NCI-H526 treated with DMSO at 0.1 percent for 48 hours (cell line): ENCODE results near the gene SERPINE1.
"Not testable (repeated sequence)": the region's sequence is repeated elsewhere in the genome, so short reads cannot be mapped to it uniquely, and the experiment has no call there.

Experiments
- DNase-seq: peaks from one replicate; lab custom pipeline; 2025; lab: John Stamatoyannopoulos, UW

SERPINE1 gene

DNA sequence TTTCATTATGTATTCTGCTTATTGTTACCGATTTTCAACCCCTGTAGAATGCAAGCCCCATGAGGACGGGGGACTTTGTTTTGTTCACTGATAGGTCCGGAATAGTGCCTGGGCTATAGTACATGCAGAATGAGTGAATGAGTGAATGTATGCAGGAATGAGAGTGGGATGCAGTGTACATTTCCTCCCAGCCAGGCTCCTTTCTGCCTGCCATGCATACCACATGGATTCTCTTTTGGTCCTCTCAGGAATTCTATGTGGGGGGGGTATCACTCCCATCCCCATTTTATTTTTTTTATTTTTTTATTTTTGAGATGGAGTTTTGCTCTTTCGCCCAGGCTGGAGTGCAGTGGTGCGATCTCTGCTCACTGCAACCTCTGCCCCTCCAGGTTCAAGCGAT is 24.9 kb upstream of the SERPINE1 start:
- DNase-seq = no peak

DNA sequence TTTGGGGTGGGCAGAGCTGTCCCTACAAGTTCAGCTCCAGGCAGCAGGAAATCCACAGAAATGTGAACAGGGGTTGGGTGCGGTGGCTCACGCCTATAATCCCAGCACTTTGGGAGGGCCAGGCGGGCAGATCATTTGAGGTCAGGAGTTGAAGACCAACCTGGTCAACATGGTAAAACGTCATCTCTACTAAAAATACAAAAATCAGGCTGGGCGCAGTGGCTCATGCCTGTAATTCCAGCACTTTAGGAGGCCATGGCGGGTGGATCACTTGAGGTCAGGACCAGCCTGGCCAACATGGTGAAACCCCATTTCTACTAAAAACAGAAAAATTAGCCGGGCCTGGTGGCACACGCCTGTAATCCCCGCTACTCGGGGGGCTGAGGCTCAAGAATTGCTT is 23.2 kb upstream of the SERPINE1 start:
- DNase-seq = not testable (repeated sequence)

DNA sequence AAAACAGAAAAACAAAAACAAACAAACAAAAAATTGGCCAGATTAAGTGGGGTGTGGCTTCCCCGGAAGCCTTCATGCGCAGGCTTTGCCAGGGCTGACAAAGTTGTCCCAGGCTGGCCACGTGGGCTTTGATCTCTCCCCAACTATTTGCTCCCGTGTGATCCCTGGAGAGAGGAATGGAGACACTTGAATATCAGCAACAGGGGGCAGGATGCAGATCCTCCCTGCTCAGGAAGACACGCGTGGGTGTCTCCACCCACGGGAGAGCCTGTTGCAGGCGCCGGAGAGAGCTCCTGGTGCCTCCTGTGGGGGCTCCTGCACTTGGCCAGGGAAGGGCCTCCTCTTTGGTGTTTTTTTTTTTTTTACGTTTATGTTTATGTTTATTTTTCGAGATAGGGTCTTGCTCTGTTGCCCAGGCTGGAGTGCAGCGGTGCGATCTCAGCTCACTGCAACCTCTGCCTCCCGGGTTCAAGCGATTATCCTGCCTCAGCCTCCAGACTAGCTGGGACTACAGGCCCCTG is 22.7 kb upstream of the SERPINE1 start:
- DNase-seq = no peak

DNA sequence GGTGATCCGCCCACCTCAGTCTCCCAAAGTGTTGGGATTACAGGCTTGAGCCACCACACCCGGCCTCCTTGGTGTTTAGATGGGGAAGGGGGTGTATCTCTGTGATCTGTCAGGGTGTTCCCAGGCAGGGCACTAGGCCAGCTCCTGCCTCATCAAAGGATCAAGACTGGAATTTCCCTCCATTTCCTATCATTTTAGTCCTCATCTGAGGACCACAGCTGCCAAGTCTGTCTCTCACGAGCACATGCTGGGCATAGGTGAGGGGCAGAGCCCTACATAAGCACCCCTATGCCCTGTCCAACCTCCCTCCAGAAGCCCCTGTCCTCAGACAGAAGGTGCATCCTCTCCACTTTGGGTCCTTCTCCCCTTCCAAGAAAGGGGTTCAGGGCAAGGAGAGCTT is 22.1 kb upstream of the SERPINE1 start:
- no peak for DNase-seq

DNA sequence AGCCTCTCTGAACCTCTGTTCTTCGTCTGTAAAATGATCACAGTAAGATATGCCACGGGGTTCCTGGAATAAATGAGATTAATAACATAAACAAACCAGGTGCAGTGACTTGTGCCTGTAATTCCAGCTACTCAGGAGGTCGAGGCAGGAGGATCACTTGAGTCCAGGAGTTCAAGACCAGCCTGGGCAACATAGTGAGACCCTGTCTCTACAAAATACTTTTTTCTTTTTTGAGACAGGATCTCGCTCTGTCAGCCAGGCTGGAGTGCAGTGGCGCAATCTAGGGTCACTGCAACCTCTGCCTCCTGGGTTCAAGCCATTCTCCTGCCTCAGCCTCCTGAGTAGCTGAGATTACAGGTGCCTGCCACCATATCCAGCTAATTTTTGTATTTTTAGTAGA is 21.7 kb upstream of the SERPINE1 start:
- not testable (repeated sequence) for DNase-seq

DNA sequence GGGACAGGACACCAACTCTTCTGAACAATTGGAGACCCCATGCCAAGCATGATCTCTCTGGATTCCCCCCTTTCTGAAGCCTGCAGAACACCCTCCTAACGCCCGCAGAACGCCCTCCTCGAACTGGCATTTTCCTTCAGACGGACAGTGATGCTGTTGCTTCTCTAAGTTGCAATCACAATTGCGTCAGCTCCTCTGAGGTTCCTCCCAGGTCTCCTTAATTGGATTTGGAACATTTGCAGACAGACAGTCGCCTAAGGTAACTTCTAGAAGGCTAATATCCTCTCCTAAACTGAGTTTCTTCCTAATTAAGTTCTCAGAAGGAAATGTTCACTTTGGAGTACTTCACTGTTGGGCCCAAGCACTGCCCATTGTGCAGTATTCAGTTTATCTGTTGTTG is 20.5 kb upstream of the SERPINE1 start:
- no peak for DNase-seq

DNA sequence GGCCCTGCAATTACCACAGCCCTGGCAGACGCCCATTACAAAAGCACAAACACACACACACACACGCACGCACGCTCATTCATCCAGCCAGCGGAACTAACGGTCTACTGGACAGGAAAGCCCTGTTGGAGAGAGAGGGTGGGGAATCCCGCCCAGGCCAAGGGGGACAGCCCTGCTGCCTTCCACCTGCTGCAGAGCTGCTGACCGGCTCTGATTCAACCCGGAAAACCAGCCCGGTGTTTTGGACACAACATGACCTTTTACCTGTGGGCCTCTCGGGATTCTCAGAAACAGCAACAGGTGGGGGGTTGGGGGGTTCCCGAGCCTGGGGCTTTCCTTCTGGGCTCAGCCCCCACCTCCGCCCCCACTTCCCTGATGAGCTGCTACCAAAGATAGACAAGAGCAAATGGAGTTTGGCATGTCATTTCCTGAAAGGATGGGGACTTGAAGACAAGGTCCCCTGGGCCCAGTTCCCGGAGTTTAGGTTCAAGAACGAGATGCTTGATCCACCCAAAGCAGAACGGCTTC is 18.5 kb upstream of the SERPINE1 start:
- DNase-seq = no peak

DNA sequence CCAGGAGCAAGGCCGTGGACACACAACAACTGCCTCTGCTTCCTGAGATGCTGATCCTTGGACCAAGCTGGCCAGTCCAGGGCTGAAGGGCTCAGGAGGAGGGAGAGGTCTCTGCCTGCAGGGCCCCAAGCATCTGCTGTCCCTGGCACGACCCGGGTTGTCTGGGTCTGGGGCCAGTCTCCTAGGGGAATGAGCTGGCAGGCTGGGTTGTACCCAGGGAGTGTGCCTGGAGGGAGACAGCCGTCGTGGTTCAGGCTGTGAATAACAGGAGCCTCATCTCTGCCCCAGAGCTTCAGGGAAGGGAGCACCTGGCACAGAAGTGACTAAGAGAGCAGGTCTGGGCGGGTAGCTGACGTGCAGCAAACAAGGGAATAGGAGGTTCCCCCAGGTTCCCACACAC is 17.9 kb upstream of the SERPINE1 start:
- DNase-seq = no peak

DNA sequence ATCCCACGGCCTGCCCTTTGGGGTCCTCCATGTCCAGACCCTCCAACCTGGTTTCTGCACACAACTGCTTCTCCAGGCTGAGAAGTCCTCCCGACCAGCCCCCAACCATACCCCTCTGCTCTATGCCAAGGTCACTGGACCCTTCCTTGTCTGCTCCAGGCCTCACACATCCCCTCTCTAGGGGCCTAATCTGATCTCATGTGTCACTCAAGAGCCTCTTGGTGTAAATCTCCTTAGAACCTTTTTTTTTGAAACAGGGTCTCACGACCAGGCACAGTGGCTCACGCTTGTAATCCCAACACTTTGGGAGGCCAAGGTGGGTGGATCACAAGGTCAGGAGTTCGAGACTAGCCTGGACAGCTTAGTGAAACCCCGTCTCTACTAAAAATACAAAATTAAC is 17.5 kb upstream of the SERPINE1 start:
- DNase-seq = no peak

DNA sequence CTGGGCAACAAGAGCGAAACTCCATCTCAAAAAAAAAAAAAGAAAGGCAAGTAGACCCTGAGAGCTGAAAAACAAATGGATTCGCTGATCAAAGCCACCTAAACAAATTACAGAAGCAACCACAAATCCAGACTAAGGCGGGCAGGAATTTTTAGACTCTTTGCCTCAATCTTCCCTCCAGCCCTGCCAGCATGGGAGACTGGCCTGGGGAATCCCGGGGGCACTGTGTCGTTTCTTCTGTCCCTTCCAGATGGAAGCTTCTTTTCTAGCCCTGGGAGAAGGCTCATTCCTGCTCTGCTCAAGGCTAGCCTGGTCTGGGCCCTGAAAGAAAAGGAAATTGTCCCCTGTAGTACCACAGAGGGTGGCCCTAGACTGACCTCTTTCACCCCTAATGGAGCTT is 15.6 kb upstream of the SERPINE1 start:
- DNase-seq = no peak

DNA sequence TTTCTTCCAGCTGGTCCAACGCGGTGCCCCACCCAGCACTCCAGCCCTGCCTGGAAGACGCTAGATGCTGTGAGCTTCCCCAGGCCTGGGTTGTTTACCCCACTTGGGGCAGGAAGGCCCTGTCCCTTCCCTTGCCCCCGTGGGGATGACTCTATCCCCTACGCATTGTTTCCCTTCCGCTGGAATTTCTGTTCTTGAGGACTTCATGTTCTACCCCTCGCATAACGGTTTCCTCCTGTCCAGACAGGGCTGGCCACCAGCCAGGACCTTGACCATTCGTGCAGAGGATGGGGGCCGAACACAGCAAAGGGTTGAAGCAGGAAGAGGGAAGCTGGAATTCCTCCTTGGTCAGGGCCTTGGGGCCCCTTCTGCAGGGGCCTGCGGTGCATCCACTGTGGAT is 14.7 kb upstream of the SERPINE1 start:
- DNase-seq = no peak

DNA sequence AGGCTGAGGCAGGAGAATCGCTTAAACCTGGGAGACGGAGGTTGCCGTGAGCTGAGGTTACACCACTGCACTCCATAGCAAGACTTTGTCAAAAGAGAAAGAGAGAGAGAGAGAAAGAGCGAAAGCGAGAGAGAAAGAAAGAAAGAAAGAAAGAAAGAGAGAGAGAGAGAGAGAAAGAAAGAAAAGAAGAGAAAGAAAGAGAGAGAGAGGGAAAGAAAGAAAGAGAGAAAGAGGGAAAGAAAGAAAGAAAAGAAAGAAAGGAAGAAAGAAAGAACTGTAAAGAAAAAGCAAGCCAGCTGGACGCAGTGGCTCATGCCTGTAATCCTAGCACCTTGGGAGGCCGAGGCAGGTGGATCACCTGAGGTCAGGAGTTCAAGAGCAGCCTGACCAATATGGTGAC is 13.8 kb upstream of the SERPINE1 start:
- not testable (repeated sequence) for DNase-seq

DNA sequence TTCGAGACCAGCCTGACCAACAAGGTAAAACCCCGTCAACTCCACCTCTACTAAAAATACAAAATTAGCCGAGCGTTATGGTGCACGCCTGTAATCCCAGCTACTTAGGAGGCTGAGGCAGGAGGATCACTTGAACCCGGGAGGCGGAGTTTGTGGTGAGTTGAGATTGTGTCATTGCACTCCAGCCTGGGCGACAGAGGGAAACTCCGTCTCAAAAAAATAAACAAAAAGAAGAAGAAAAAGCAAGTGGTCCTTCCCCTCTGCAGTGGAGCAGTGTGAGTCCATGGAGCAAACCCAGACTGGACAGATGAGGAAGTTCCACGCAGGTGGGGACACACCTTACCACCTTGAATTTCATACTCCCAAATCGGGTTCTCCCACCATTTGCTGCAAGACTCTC is 13.1 kb upstream of the SERPINE1 start:
- DNase-seq = no peak

DNA sequence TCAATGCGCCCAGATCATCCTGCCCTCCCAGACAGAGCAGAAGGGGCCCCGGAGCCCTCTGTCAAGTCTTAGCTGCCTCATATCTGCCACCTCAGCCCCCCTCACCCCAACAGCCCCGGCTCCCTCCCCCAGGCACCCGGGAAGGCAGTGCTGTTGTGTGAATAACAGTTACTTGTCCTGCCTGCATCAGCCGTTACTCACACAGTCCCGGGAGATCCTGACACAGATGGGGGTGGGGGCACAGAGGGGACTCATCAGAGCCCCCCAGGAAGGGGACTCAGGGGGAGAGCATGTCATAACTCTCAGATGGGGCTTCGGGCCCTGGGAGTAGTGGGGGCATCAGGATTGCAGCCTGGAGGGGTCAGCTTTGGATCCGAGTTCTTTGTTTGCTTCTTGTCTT is 12.4 kb upstream of the SERPINE1 start:
- DNase-seq = no peak

DNA sequence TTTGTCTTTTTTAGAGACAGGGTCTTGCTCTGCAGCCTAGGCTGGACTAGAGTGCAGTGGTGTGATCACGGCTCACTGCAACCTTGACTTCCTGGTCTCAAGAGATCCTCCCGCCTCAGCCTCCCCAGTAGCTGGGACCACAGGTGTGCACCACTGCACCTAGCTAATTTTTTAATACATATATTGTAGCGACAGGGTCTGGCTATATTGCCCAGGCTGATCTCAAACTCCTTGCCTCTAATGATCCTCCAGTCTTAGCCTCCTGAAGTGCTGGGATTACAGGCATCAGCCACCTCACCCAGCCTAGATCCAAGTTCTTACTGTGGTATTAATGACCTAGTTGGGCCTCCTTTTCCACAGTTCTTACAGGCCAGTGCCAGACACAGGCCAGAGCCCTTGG is 11.7 kb upstream of the SERPINE1 start:
- DNase-seq = no peak

DNA sequence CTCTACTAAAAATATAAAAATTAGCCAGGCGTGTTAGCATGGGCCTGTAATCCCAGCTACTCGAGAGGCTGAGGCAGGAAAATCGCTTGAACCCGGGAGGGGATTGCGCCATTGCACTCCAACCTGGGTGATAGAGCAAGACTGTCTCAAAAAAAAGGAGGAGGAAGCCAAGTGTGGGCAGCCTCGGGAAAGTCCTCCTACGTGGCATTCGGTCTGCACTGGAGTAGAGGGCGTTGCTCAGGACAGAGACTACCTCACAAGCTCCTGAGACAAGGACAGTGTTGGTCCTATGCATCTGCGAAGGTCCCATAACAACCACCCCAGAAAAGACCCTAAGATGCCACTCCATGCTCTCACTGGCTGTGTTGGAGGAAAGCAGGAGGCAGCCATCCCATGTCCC is 10.0 kb upstream of the SERPINE1 start:
- no peak for DNase-seq

DNA sequence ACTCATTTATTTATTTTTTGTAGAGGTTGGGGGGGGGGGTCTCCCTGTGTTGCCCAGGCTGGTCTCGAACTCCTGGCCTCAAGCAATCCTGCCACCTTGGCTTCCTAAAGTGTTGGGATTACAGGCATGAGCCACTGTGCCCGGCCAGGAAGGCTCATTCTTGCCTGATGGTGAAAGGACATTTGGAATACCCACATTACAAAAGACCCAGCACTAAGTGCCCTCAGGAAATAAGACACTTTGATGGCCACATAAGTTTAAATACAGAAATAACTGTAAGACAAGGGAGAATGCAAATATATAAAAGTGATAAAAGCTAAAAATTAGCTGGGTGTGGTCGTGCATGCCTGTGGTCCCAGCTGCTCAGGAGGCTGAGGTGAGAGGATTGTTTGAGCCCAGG is 8.0 kb upstream of the SERPINE1 start:
- no peak for DNase-seq

DNA sequence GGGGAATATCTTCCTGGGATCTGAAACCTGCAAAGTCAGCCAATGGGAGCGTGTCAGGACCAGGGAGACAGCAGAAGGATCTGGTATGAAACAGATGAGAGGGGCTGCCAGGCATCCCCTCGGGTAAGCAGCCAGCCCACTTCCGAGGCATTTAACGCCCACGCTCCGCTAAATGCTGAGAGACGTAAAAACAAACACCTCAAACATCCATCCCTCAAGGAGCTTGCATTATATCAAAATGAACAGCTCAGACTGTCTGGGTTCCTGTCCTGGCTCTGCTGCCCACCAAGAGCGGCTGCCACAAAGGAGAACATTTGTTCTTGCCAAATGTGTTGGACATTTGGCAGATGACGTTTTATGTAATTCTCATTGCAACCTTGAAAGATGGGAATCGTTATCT is 7.0 kb upstream of the SERPINE1 start:
- no peak for DNase-seq

DNA sequence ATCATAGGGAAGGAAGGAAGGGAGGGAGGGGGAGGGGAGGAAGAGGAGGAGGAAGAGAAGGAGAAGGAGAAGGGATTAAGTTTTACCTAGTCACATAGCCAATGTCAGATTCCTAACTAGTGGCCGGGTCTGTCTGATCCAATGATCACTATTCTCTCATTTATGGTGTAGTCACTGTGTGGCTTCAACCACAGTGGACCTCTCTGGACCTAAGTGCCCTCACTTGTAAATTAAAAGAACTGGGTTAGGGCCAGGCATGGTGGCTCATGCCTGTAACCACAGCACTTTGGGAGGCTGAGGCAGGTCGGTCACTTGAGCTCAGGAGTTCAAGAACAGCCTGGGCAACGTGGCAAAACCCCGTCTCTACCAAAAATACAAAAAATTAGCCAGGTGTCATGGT is 6.6 kb upstream of the SERPINE1 start:
- no peak for DNase-seq

DNA sequence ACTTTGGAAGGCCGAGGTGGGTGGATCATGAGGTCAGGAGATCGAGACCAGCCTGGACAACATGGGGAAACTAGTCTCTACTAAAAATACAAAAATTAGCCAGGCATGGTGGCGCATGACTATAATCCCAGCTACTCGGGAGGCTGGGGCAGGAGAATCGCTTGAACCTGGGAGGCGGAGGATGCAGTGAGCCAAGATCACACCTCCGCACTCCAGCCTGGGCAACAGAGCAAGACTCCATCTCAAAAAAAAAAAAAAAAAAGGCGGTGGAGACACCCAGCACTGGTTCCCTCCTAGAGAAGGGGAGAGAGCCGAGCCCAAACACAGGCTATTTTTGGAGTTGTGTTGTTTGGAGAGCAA is 5.3 kb upstream of the SERPINE1 start:
- not testable (repeated sequence) for DNase-seq

DNA sequence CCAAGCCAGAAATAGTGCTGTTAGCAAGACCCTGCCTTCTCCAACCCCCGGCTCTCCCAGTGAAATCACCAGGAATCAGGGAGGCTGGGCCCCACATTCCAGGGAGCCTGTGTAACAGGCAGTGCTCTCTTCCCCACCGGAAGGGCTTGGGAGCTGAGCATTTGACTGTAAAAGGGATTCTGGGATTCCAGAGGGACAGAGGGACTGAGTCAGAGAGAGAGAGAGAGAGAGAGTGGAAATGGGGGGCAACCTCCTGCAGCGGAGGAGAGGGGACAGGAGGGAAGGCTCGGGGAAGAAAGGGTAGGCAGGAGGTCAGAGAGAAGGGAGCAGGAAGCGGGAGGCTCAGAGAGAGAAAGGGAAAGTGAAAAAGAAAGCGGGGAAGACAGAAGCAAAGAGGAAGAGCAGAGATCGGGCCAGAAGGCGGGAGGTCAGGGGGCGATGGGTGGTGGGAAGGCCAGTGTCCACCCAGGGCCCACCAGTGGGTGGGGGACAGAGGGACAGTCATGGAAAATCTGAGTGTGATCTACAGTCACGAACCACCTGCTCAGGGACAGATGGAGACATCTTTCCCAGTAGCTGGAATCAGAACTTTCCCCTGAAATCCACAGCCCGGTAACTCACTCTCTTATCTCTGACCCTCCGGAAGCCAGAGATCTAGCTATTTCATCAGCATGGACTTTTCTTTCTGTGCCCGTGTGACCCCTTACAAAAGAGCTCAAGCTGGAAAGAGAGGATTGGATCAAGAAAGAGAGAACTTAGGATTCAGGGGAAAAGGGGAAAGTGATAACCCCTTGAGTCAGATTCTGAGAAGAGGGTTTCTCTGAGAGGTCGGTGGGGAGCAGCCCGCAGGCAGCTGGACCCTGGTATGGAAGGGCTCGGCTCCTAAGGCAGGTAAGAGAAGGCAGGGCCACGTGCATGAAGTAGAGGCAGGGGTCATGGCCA is 4.6 kb upstream of the SERPINE1 start:
- no peak for DNase-seq

DNA sequence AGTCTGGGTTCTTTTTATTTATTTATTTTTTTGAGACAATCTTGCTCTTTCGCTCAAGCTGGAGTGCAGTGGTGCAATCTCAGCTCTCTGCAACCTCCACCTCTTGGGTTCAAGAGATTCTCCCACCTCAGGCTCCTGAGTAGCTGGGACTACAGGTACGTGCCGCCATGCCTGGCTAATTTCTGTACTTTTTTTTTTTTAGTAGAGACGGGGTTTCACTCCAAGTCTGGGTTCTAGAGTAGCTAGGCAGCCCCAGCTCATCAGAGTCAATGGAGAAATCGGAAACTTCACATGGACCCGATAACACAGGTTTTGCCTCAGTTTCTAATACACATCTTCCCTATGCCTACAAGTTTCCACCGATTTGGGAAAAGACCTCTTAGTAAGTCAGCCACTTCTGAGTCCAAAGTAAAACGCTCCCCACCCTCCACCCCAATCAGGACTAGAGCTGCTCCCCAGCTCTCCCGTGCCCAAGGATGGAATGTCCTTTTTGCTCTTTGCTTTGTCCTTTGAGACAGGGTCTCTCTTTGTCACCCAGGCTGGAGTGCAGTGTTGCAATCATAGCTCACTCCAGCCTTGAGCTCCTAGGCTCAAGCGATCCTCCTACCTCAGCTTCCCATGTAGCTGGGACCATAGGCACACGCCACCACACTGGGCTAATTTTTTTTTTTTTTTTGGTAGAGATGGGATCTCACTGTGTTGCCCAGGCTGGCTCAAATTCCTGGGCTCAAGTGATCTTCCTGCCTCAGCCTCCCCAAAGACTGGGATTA is 3.8 kb upstream of the SERPINE1 start:
- no peak for DNase-seq

DNA sequence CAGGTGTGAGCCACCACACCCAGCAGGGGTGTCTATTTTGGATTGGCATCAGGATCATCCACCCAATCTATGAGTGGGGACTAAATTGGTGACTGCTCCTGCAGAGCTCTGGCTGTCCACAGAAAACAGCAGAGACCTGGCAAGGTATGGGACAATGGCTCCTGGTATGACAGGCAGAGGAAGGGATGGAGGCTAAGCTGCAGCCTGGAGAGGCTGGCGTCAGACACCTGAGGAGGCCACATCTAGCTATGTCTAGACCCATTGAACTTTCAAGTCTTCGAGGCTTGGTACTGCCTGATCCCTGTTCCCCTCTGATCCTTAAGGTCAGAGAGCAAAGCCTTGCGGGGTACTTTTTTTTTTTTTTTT is 3.2 kb upstream of the SERPINE1 start:
- DNase-seq = no peak
